ENCODE results near the gene CFAP53. TPM values are rescaled to one million over a fixed set of nuclear protein-coding genes. Genes with fewer than 3 reads are reported as not detected.

The CFAP53 gene
- total and polyA plus RNA-seq, 2 of the 13 experiments (the other 11 are each of a cell fraction or from before 2014, with no cell fraction given) = 0.05 to 0.07 TPM

DNA sequence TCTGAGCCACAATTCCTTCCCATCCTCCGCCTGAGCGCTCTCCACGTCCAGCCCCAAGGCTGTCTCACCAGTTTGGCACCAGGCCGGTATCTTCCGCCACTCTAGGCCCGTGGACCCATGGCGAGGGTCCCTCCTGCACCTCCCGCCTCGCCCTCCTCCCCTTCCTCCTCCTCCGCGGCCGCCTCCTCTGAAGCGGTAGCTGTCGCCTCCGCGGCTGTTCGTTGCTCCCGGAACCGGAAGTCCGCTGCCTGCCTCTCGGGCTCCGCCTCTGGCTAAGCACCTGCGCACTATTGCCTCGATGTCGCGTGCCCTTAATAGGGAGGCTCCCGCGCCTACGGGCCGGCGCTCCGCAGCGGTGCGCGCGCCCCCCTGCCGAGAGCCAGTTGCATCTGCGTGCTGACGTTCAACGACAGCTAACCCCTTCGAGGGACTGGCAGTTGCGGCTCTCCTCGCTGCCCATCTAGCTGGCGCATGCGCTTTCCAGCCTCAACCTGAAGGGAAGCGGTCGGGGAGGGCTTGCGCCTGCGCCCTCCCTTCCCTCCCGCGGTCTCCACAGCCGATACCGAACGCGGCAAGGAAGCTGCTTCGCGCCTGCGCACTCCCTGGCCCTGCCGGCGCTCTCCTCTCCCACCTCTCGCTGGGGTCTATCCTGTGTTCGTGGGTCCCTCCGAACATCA lies 15.1 kb upstream of the CFAP53 start, which contains the start of gene MBD1 (continued):
- TF ChIP-seq, protein P1, sequence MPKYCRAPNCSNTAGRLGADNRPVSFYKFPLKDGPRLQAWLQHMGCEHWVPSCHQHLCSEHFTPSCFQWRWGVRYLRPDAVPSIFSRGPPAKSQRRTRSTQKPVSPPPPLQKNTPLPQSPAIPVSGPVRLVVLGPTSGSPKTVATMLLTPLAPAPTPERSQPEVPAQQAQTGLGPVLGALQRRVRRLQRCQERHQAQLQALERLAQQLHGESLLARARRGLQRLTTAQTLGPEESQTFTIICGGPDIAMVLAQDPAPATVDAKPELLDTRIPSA (CRISPR knock-in tag; IDR thresholded peaks at IDR 0.05; ENCODE audit: borderline replicate concordance) = 0 out of 2 replicates have a peak, but pooled peaks have one; percentile 71
- no peak for TF ChIP-seq EHMT2 (IDR thresholded peaks at IDR 0.05; ENCODE audit: borderline replicate concordance, low read depth, low read length)
- TF ChIP-seq RFXANK (CRISPR knock-in tag; IDR thresholded peaks at IDR 0.05) = peak; percentile 21; the same call in 1 of the 2 replicates
- no peak for TF ChIP-seq ZSCAN20 (CRISPR knock-in tag; IDR thresholded peaks at IDR 0.05; ENCODE audit: borderline replicate concordance)
- TF ChIP-seq ZNF367 (CRISPR knock-in tag; IDR thresholded peaks at IDR 0.05; ENCODE audit: borderline replicate concordance) = no peak
- no peak for TF ChIP-seq MBNL3 (CRISPR knock-in tag; conservative IDR thresholded peaks at IDR 0.05)
- TF ChIP-seq U2AF2 (IDR thresholded peaks at IDR 0.05; ENCODE audit: low read depth, low read length) = no peak
- TF ChIP-seq CCDC6 (CRISPR knock-in tag; IDR thresholded peaks at IDR 0.05) = peak; percentile 92
- TF ChIP-seq, protein P2, sequence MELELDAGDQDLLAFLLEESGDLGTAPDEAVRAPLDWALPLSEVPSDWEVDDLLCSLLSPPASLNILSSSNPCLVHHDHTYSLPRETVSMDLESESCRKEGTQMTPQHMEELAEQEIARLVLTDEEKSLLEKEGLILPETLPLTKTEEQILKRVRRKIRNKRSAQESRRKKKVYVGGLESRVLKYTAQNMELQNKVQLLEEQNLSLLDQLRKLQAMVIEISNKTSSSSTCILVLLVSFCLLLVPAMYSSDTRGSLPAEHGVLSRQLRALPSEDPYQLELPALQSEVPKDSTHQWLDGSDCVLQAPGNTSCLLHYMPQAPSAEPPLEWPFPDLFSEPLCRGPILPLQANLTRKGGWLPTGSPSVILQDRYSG (CRISPR knock-in tag; IDR thresholded peaks at IDR 0.05) = no peak
- TF ChIP-seq ARNT2 (CRISPR knock-in tag; IDR thresholded peaks at IDR 0.05; ENCODE audit: low read depth) = peak; percentile 82; the same call in 1 of the 2 replicates
- TF ChIP-seq GATAD1 (CRISPR knock-in tag; IDR thresholded peaks at IDR 0.05) = peak; percentile 90
- 0 out of 2 replicates have a peak, but pooled peaks have one; percentile 74 for TF ChIP-seq ZNF33A (CRISPR knock-in tag; IDR thresholded peaks at IDR 0.05; ENCODE audit: borderline replicate concordance)
- peak; percentile 58 for TF ChIP-seq ZNF441 (CRISPR knock-in tag; IDR thresholded peaks at IDR 0.05; ENCODE audit: borderline replicate concordance)
- TF ChIP-seq ZNF713 (CRISPR knock-in tag; IDR thresholded peaks at IDR 0.05) = no peak
- no peak for TF ChIP-seq ZNF75D (CRISPR knock-in tag; IDR thresholded peaks at IDR 0.05; ENCODE audit: borderline replicate concordance)
- TF ChIP-seq PPARG (CRISPR knock-in tag; conservative IDR thresholded peaks at IDR 0.05) = peak; percentile 26; the same call in 1 of the 2 replicates
- TF ChIP-seq FOXO4 (CRISPR knock-in tag; conservative IDR thresholded peaks at IDR 0.05) = 0 out of 2 replicates have a peak, but pooled peaks have one; percentile 45
- TF ChIP-seq HOXA3 (CRISPR knock-in tag; IDR thresholded peaks at IDR 0.05) = peak; percentile 75; the same call in 1 of the 2 replicates
- TF ChIP-seq ZNF331 (CRISPR knock-in tag; IDR thresholded peaks at IDR 0.05) = no peak; the same call in none of the 2 replicates
- peak; percentile 64; the same call in 1 of the 2 replicates for TF ChIP-seq BORCS8-MEF2B (CRISPR knock-in tag; IDR thresholded peaks at IDR 0.05)
- TF ChIP-seq FOXM1 (CRISPR knock-in tag; IDR thresholded peaks at IDR 0.05) = no peak
- TF ChIP-seq, protein P3, sequence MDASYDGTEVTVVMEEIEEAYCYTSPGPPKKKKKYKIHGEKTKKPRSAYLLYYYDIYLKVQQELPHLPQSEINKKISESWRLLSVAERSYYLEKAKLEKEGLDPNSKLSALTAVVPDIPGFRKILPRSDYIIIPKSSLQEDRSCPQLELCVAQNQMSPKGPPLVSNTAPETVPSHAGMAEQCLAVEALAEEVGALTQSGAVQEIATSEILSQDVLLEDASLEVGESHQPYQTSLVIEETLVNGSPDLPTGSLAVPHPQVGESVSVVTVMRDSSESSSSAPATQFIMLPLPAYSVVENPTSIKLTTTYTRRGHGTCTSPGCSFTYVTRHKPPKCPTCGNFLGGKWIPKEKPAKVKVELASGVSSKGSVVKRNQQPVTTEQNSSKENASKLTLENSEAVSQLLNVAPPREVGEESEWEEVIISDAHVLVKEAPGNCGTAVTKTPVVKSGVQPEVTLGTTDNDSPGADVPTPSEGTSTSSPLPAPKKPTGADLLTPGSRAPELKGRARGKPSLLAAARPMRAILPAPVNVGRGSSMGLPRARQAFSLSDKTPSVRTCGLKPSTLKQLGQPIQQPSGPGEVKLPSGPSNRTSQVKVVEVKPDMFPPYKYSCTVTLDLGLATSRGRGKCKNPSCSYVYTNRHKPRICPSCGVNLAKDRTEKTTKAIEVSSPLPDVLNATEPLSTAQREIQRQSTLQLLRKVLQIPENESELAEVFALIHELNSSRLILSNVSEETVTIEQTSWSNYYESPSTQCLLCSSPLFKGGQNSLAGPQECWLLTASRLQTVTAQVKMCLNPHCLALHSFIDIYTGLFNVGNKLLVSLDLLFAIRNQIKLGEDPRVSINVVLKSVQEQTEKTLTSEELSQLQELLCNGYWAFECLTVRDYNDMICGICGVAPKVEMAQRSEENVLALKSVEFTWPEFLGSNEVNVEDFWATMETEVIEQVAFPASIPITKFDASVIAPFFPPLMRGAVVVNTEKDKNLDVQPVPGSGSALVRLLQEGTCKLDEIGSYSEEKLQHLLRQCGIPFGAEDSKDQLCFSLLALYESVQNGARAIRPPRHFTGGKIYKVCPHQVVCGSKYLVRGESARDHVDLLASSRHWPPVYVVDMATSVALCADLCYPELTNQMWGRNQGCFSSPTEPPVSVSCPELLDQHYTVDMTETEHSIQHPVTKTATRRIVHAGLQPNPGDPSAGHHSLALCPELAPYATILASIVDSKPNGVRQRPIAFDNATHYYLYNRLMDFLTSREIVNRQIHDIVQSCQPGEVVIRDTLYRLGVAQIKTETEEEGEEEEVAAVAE (CRISPR knock-in tag; IDR thresholded peaks at IDR 0.05; ENCODE audit: borderline replicate concordance) = peak; percentile 57; the same call in 1 of the 2 replicates
- peak; percentile 93 for TF ChIP-seq KDM2A (CRISPR knock-in tag; IDR thresholded peaks at IDR 0.05; ENCODE audit: borderline replicate concordance, low read depth)
